Left ventricle myocardium superior (tissue), 1 donor: Measurements from ENCODE around the gene TSPAN9. TPM values are rescaled to one million over a fixed set of nuclear protein-coding genes. Genes with fewer than 3 reads are reported as not detected.
A peak's percentile ranks its signal among the peaks of the same experiment; 100 is the strongest.

Experiments used
- ATAC-seq: fragments of 200-7000 bp; cut with Tn5 transposase; one replicate; pipeline ENCODE4 v1.9.1; 2020; ENCODE audit warnings: mild to moderate bottlenecking, moderate library complexity
- DNase-seq: peaks from one replicate; pipeline ENCODE4 v3.0.0-alpha.2; 2020
- intact Hi-C: fragments of 100-400 bp; cut with micrococcal nuclease; formaldehyde crosslinking; loops from one replicate; pipeline ENCODE4 v1.11.0; 2022
- total RNA-seq: library from RNA; stranded (reverse); fragmentation: NEBNext Ultra II Directional; extraction: Animal tissue kit (Norgen Biotek cat#: 25700); gene quantifications from one replicate; pipeline ENCODE4 v1.2.1, GENCODE V29; 2021
- donor health status: DM: no; HTN: yes; CAD: no; lungs with severe emphysema.

The TSPAN9 gene
- total RNA-seq, 1 donor from 2014 or later: 159 TPM

- intact Hi-C loops: no loop called here
- no peak for DNase-seq
- ATAC-seq: no peak
These were observed 240.8 kb downstream of the TSPAN9 start for GRCh38 chr12:3317841-3318501.

GRCh38 chr12:3319723-3320492 is 242.7 kb downstream of the TSPAN9 start:
- DNase-seq (no peak), ATAC-seq (no peak)
- intact Hi-C loops: no loop called here

- DNase-seq (peak; percentile 20), ATAC-seq (no peak)
- intact Hi-C loops: no loop called here
These were observed 243.8 kb downstream of the TSPAN9 start for GRCh38 chr12:3320881-3321509.

GRCh38 chr12:3321881-3322280 is 244.7 kb downstream of the TSPAN9 start:
- DNase-seq: no peak
- intact Hi-C loops: no loop called here

GRCh38 chr12:3323002-3323685 is 246.0 kb downstream of the TSPAN9 start:
- ATAC-seq: peak; percentile 37
- DNase-seq: peak; percentile 52
- intact Hi-C loops: no loop called here

More at GRCh38 chr12:3321881-3322280, 244.7 kb downstream of the TSPAN9 start:
- no peak for ATAC-seq

- intact Hi-C loops: no loop called here
- DNase-seq (no peak), ATAC-seq (no peak)
These were observed 248.6 kb downstream of the TSPAN9 start for GRCh38 chr12:3325736-3326135.

GRCh38 chr12:3326156-3326849 is 249.1 kb downstream of the TSPAN9 start:
- no peak for DNase-seq
- no peak for ATAC-seq

GRCh38 chr12:3326850-3327780 is 249.9 kb downstream of the TSPAN9 start:
- no peak for DNase-seq
- intact Hi-C loops: no loop called here
- ATAC-seq: peak; percentile 73

More at GRCh38 chr12:3326156-3326849, 249.1 kb downstream of the TSPAN9 start:
- intact Hi-C loops: no loop called here

GRCh38 chr12:3328081-3328480 is 250.9 kb downstream of the TSPAN9 start:
- DNase-seq (no peak), ATAC-seq (no peak)
- intact Hi-C loops: no loop called here

GRCh38 chr12:3328571-3328970 is 251.4 kb downstream of the TSPAN9 start:
- DNase-seq (no peak), ATAC-seq (no peak)
- intact Hi-C loops: no loop called here

GRCh38 chr12:3329361-3329760 is 252.2 kb downstream of the TSPAN9 start:
- ATAC-seq (no peak), DNase-seq (no peak)
- intact Hi-C loops: no loop called here

- no peak for ATAC-seq
- intact Hi-C loops: no loop called here
- no peak for DNase-seq
These were observed 253.9 kb downstream of the TSPAN9 start for GRCh38 chr12:3330976-3331510.

GRCh38 chr12:3332188-3332587 is 255.0 kb downstream of the TSPAN9 start:
- DNase-seq (no peak), ATAC-seq (no peak)
- intact Hi-C loops: no loop called here

GRCh38 chr12:3333583-3333982 is 256.4 kb downstream of the TSPAN9 start:
- intact Hi-C loops: no loop called here
- ATAC-seq (peak; percentile 61), DNase-seq (peak; percentile 47)

GRCh38 chr12:3333991-3334391 is 256.8 kb downstream of the TSPAN9 start:
- peak; percentile 62 for DNase-seq
- intact Hi-C loops: no loop called here
- peak; percentile 82 for ATAC-seq

GRCh38 chr12:3335078-3335487 is 257.9 kb downstream of the TSPAN9 start:
- DNase-seq (no peak), ATAC-seq (no peak)
- intact Hi-C loops: no loop called here
